Effector memory CD4-positive, alpha-beta T cell (primary cell): ENCODE results near the gene IGFBP7.

Experiments
- DNase-seq, 3 donors: peaks; one replicate each; pipeline ENCODE4 v3.0.0-alpha.2; 2020
- H3K27ac ChIP-seq: 2 replicates; pipeline ENCODE4 v1.7.0; 2013; ENCODE audit warnings: mild to moderate bottlenecking, low read length, moderate library complexity; ENCODE audit not compliant: insufficient read depth, poor library complexity, severe bottlenecking
- H3K27me3 ChIP-seq: replicated peaks from 2 replicates; pipeline ENCODE4 v1.7.0; 2013; ENCODE audit warnings: mild to moderate bottlenecking, low read length; ENCODE audit not compliant: insufficient read depth, control insufficient read depth, poor library complexity, severe bottlenecking
- H3K36me3 ChIP-seq: 2 replicates; pipeline ENCODE4 v1.7.0; 2013; ENCODE audit warnings: mild to moderate bottlenecking, low read length, moderate library complexity; ENCODE audit not compliant: control insufficient read depth, insufficient read depth
- H3K4me1 ChIP-seq: 2 replicates; pipeline ENCODE4 v1.7.0; 2013; ENCODE audit warnings: low read length, mild to moderate bottlenecking; ENCODE audit not compliant: control insufficient read depth, insufficient read depth, poor library complexity, severe bottlenecking
- H3K4me3 ChIP-seq: 2 replicates; pipeline ENCODE4 v1.7.0; 2013; ENCODE audit warnings: low read length, low read depth, mild to moderate bottlenecking; ENCODE audit not compliant: insufficient read depth, poor library complexity, severe bottlenecking
- H3K9me3 ChIP-seq: 2 replicates; pipeline ENCODE4 v1.7.0; 2013; ENCODE audit warnings: mild to moderate bottlenecking, low read length, moderate library complexity; ENCODE audit not compliant: control insufficient read depth

The IGFBP7 gene

GRCh38 chr4:57113870-57114269 is 3.7 kb upstream of the IGFBP7 start:
- H3K27ac ChIP-seq, result no peak overlapping the region
- peaks cover 3% of the 10 kb centered on the region for H3K27me3 ChIP-seq
- no peaks in the 10 kb centered on the region for H3K4me1 ChIP-seq
- no peak overlapping the region for H3K4me3 ChIP-seq
- DNase-seq, result no peak
- H3K36me3 ChIP-seq, result no peaks in the 10 kb centered on the region
- H3K9me3 ChIP-seq, result no peaks in the 10 kb centered on the region

- H3K27ac ChIP-seq, result no peak overlapping the region
- peak overlapping the region; percentile 23 for H3K4me3 ChIP-seq
- H3K9me3 ChIP-seq, result no peaks in the 10 kb centered on the region
- peaks cover 9% of the 10 kb centered on the region for H3K27me3 ChIP-seq
- no peak for DNase-seq
- H3K36me3 ChIP-seq, result no peaks in the 10 kb centered on the region
- no peaks in the 10 kb centered on the region for H3K4me1 ChIP-seq
Measured at GRCh38 chr4:57110640-57111511, 691 bp upstream of the IGFBP7 start.

- Histone ChIP-seq H3K36me3 (no peaks in the 10 kb centered on the region), H3K4me1 (no peaks in the 10 kb centered on the region), H3K27me3 (peaks cover 9% of the 10 kb centered on the region), H3K27ac (no peak overlapping the region), H3K9me3 (no peaks in the 10 kb centered on the region), H3K4me3 (no peak overlapping the region)
- no peak for DNase-seq
Measured at GRCh38 chr4:57109411-57109846, 756 bp downstream of the IGFBP7 start.

GRCh38 chr4:57106181-57106580 is 4.0 kb downstream of the IGFBP7 start:
- no peak overlapping the region for H3K27ac ChIP-seq
- no peaks in the 10 kb centered on the region for H3K4me1 ChIP-seq
- peaks cover 9% of the 10 kb centered on the region for H3K27me3 ChIP-seq
- DNase-seq, result no peak
- no peak overlapping the region for H3K4me3 ChIP-seq
- H3K36me3 ChIP-seq, result no peaks in the 10 kb centered on the region
- H3K9me3 ChIP-seq, result no peaks in the 10 kb centered on the region

- Histone ChIP-seq H3K27me3 (peaks cover 6% of the 10 kb centered on the region), H3K36me3 (no peaks in the 10 kb centered on the region), H3K27ac (no peak overlapping the region), H3K4me3 (no peak overlapping the region), H3K4me1 (no peaks in the 10 kb centered on the region), H3K9me3 (no peaks in the 10 kb centered on the region)
- DNase-seq, result no peak
Measured at GRCh38 chr4:57104706-57105560, 5.3 kb downstream of the IGFBP7 start.

GRCh38 chr4:57103051-57103450 is 7.1 kb downstream of the IGFBP7 start:
- DNase-seq, result no peak
- H3K9me3 ChIP-seq, result no peaks in the 10 kb centered on the region
- no peak overlapping the region for H3K27ac ChIP-seq
- H3K36me3 ChIP-seq, result no peaks in the 10 kb centered on the region
- peaks cover 2% of the 10 kb centered on the region for H3K27me3 ChIP-seq
- H3K4me3 ChIP-seq, result no peak overlapping the region
- H3K4me1 ChIP-seq, result no peaks in the 10 kb centered on the region

- Histone ChIP-seq H3K27me3 (no peaks in the 10 kb centered on the region), H3K36me3 (no peaks in the 10 kb centered on the region), H3K9me3 (no peaks in the 10 kb centered on the region), H3K27ac (no peak overlapping the region), H3K4me1 (no peaks in the 10 kb centered on the region), H3K4me3 (no peak overlapping the region)
- DNase-seq, result no peak
Measured at GRCh38 chr4:57102050-57102624, 8.0 kb downstream of the IGFBP7 start.

- no peaks in the 10 kb centered on the region for H3K4me1 ChIP-seq
Measured at GRCh38 chr4:57100979-57101651, 9.1 kb downstream of the IGFBP7 start.

GRCh38 chr4:57099363-57099762 is 10.8 kb downstream of the IGFBP7 start:
- no peaks in the 10 kb centered on the region for H3K36me3 ChIP-seq
- DNase-seq, result no peak
- H3K27ac ChIP-seq, result no peak overlapping the region
- no peaks in the 10 kb centered on the region for H3K27me3 ChIP-seq
- H3K4me1 ChIP-seq, result no peaks in the 10 kb centered on the region
- no peaks in the 10 kb centered on the region for H3K9me3 ChIP-seq
- H3K4me3 ChIP-seq, result no peak overlapping the region

More at GRCh38 chr4:57100979-57101651, 9.1 kb downstream of the IGFBP7 start:
- no peak for DNase-seq
- Histone ChIP-seq H3K9me3 (no peaks in the 10 kb centered on the region), H3K27ac (no peak overlapping the region), H3K4me3 (no peak overlapping the region), H3K36me3 (no peaks in the 10 kb centered on the region), H3K27me3 (no peaks in the 10 kb centered on the region)
